Mammary epithelial cell (primary cell): ENCODE measurements around the gene TMOD1.

Source experiments
- EZH2 ChIP-seq: IDR thresholded peaks from 2 replicates; pipeline ENCODE4 v1.6.1; 2012; ENCODE audit warnings: low read length, inconsistent platforms, borderline replicate concordance
- TF ChIP-seq, protein P1 (sequence below), 2 donors: IDR thresholded peaks in 1 of 2; conservative IDR thresholded peaks in 1 of 2; 2 replicates each; pipeline ENCODE4 v1.5.1; 2011 to 2012; ENCODE audit warnings: inconsistent platforms in 2 of 2, low read length in 2 of 2, mild to moderate bottlenecking in 2 of 2, control low read depth in 1 of 2, low read depth in 1 of 2; ENCODE audit not compliant: insufficient read depth in 1 of 2; ENCODE audit errors: extremely low read depth in 1 of 2

DNA sequence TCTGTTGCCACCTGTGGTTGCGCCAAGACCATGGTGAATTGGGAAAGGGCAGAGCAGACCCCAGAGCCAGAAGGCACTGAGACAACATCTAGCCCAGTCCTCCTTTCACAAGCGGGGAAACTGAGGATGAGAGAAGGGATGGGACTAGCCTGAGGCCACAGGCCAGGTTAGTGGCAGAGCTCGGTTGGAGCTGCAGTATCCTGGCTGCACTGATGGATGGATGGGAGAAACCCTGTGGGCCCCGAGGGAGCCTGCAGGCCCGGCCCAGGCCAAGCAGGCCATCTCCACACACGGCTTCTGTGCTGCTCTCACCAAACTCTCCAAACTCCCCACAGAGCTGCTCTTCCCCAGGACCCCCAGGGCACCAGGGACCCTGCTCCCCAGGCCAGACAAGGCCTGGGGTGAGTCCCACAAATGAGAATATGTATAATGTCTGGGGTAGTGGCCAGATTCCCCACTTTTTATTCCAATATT lies 71.5 kb downstream of the TMOD1 start:
- TF ChIP-seq, protein P1, sequence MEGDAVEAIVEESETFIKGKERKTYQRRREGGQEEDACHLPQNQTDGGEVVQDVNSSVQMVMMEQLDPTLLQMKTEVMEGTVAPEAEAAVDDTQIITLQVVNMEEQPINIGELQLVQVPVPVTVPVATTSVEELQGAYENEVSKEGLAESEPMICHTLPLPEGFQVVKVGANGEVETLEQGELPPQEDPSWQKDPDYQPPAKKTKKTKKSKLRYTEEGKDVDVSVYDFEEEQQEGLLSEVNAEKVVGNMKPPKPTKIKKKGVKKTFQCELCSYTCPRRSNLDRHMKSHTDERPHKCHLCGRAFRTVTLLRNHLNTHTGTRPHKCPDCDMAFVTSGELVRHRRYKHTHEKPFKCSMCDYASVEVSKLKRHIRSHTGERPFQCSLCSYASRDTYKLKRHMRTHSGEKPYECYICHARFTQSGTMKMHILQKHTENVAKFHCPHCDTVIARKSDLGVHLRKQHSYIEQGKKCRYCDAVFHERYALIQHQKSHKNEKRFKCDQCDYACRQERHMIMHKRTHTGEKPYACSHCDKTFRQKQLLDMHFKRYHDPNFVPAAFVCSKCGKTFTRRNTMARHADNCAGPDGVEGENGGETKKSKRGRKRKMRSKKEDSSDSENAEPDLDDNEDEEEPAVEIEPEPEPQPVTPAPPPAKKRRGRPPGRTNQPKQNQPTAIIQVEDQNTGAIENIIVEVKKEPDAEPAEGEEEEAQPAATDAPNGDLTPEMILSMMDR (conservative IDR thresholded peaks at IDR 0.05 in 1 of 2, IDR thresholded peaks at IDR 0.05 in 1 of 2; ENCODE audit: extremely low read depth in 1 of 2, insufficient read depth in 1 of 2, low read depth in 1 of 2, low read length in 2 of 2) = no peak
- no peak for TF ChIP-seq EZH2
